Metanephros (tissue), 2 donors: ENCODE data around the gene KLHL3. TPM values are rescaled to one million over a fixed set of nuclear protein-coding genes. Genes with fewer than 3 reads are reported as not detected.

ENCODE experiments used
- small RNA-seq: library from RNA; depleted of rRNA; stranded (forward); fragments of <200 nt; gene quantifications from one replicate; pipeline ENCODE3, GENCODE V24; 2014; ENCODE audit warnings: low replicate concordance
- total RNA-seq: library from RNA; depleted of rRNA; stranded (reverse); fragments of >200 nt; gene quantifications from one replicate; pipeline ENCODE4 v1.2.3, GENCODE V29; 2014

The KLHL3 gene
- 22.9 TPM for total RNA-seq

GRCh38 chr5:137735555-137736284 lies at the start of gene KLHL3:
Gene KLHL3 (minus strand): TSS chr5:137736089. CDS start chr5:137735646, 443 bp downstream.

GRCh38 chr5:137754188-137754960 lies 18.5 kb upstream of the KLHL3 start, which contains the start of gene HNRNPA0:
Gene HNRNPA0 (minus strand): TSS chr5:137754363. CDS start chr5:137754066, 297 bp downstream.

Small RNAs within 50 kb of the gene (small RNA-seq; reads per million reads assigned to genes)
- gene MIR874: 19.1 reads per million, percentile 96 among the genes with 10 or more reads in this experiment

Other genes starting within 250 kb of the KLHL3 start
- 9.9 TPM for gene SPOCK1, start 236.8 kb downstream of the KLHL3 start, total RNA-seq
- gene HNRNPA0, start 18.3 kb upstream of the KLHL3 start, total RNA-seq: 34.3 TPM
- gene MYOT, start 131.8 kb upstream of the KLHL3 start, total RNA-seq: 54.2 TPM
- gene PKD2L2, start 153.4 kb upstream of the KLHL3 start, total RNA-seq: 0.53 TPM